Erythroblast (primary cell): Measurements from ENCODE around the gene ELF2.
"Not testable (repeated sequence)": the region's sequence is repeated elsewhere in the genome, so short reads cannot be mapped to it uniquely, and the experiment has no call there.

Source experiments
- DNase-seq, 2 experiments: peaks; one replicate each; lab custom pipeline; 2025; lab: John Stamatoyannopoulos, UW
- GATA1 ChIP-seq: IDR thresholded peaks from 2 replicates; pipeline ENCODE4 v1.6.1; 2011; ENCODE audit warnings: low read depth, mild to moderate bottlenecking, control low read depth, low read length, moderate library complexity
- POLR2A ChIP-seq: IDR thresholded peaks from 2 replicates; pipeline ENCODE4 v1.6.1; 2011; ENCODE audit warnings: mild to moderate bottlenecking, low read length

Gene ELF2

GRCh38 chr4:139177049-139177868 is at the start of gene ELF2:
Gene ELF2, minus strand, starts transcription at chr4:139177218. Its CDS starts 39,517 bp downstream, at chr4:139137701.
- TF ChIP-seq POLR2A (no peak), GATA1 (no peak)

GRCh38 chr4:139223682-139224317 is 46.8 kb upstream of the ELF2 start:
- TF ChIP-seq GATA1 (no peak), POLR2A (no peak)
- DNase-seq: peak; percentile 40 to 59

More at GRCh38 chr4:139177049-139177868, at the start of gene ELF2:
- DNase-seq: peak; percentile 95 to 97

GRCh38 chr4:139222215-139222614 is 45.2 kb upstream of the ELF2 start:
- no peak for DNase-seq
- TF ChIP-seq GATA1 (no peak), POLR2A (no peak)

GRCh38 chr4:139221687-139222086 is 44.7 kb upstream of the ELF2 start:
- TF ChIP-seq POLR2A: no peak
- TF ChIP-seq GATA1: no peak
- DNase-seq: no peak

- peak in 1 of 2 experiments; percentile 30 for DNase-seq
- TF ChIP-seq GATA1 (no peak), POLR2A (no peak)
Measured at GRCh38 chr4:139219450-139220055, 42.5 kb upstream of the ELF2 start.

- peak; percentile 26 to 42 for DNase-seq
Measured at GRCh38 chr4:139214039-139214534, 37.1 kb upstream of the ELF2 start.

GRCh38 chr4:139213633-139214032 is 36.6 kb upstream of the ELF2 start:
- not testable (repeated sequence) for DNase-seq

More at GRCh38 chr4:139214039-139214534, 37.1 kb upstream of the ELF2 start:
- TF ChIP-seq GATA1 (no peak), POLR2A (no peak)

GRCh38 chr4:139212900-139213299 is 35.9 kb upstream of the ELF2 start:
- TF ChIP-seq POLR2A (no peak), GATA1 (no peak)
- DNase-seq: no peak

GRCh38 chr4:139210486-139210885 is 33.5 kb upstream of the ELF2 start:
- no peak for DNase-seq
- TF ChIP-seq GATA1 (no peak), POLR2A (no peak)

GRCh38 chr4:139209470-139210063 is 32.5 kb upstream of the ELF2 start:
- no peak for TF ChIP-seq GATA1
- TF ChIP-seq POLR2A: no peak
- no peak for DNase-seq

- peak in 1 of 2 experiments; percentile 12 for DNase-seq
- TF ChIP-seq GATA1 (no peak), POLR2A (no peak)
Measured at GRCh38 chr4:139208404-139208945, 31.5 kb upstream of the ELF2 start.

- TF ChIP-seq GATA1: no peak
- TF ChIP-seq POLR2A: no peak
- no peak for DNase-seq
Measured at GRCh38 chr4:139207873-139208403, 30.9 kb upstream of the ELF2 start.

- no peak for DNase-seq
Measured at GRCh38 chr4:139207247-139207646, 30.2 kb upstream of the ELF2 start.

GRCh38 chr4:139202991-139203390 is 26.0 kb upstream of the ELF2 start:
- TF ChIP-seq GATA1 (no peak), POLR2A (no peak)
- DNase-seq: peak in 1 of 2 experiments; percentile 48

More at GRCh38 chr4:139207247-139207646, 30.2 kb upstream of the ELF2 start:
- TF ChIP-seq GATA1 (no peak), POLR2A (no peak)
